HCT116 (cell line): Measurements from ENCODE around the gene STAT2. TPM values are rescaled to one million over a fixed set of nuclear protein-coding genes. Genes with fewer than 3 reads are reported as not detected.

Source experiments
- ATAC-seq: fragments of 200-7000 bp; cut with Tn5 transposase; 2 replicates; pipeline ENCODE4 v1.9.1; 2020; ENCODE audit warnings: mild to moderate bottlenecking, moderate library complexity
- BruUV-seq: library from RNA; stranded (reverse); fragments of 400-500 nt; replicated peaks from 2 replicates; lab custom pipeline; 2021; lab: Mats Ljungman, UMichigan
- CTCF ChIA-PET: fragments of 300-600 bp; sonication (Branson Sonifier 250); formaldehyde crosslinking; loops from one replicate; lab custom pipeline; 2021; ENCODE audit warnings: antibody characterized with exemption; lab: Charles Lee
- POLR2A ChIA-PET: fragments of 300-600, 350-600 bp; sonication (Branson Sonifier 250); formaldehyde crosslinking; loops from one replicate; lab custom pipeline; 2021; ENCODE audit warnings: antibody characterized with exemption; lab: Charles Lee
- RAD21 ChIA-PET, 2 experiments: fragments of 300-600 bp; sonication (Branson Sonifier 250); formaldehyde crosslinking; loops; one replicate each; lab custom pipeline; 2023; ENCODE audit warnings: low total read pairs in 2 of 2; ENCODE audit not compliant: uncharacterized antibody in 2 of 2, unreplicated experiment in 2 of 2, low non-redundant PET in 1 of 2; lab: Charles Lee
- DNase-seq: peaks from one replicate; pipeline ENCODE4 v3.0.0-alpha.2; 2010; ENCODE audit warnings: low read depth, low spot score
- H2AFZ ChIP-seq: fragments of 200-600 bp; shearing (Covaris generic), sonication (generic); 2 replicates; pipeline ENCODE4 v1.6.1; 2017; ENCODE audit warnings: low read depth, mixed run types, mixed read lengths, antibody characterized with exemption, low read length; ENCODE audit not compliant: poor library complexity, severe bottlenecking
- H3K27ac ChIP-seq: 2 replicates; pipeline ENCODE4 v1.5.1; 2012; ENCODE audit warnings: low read depth, low read length
- H3K27me3 ChIP-seq: fragments of 200-600 bp; sonication (generic); 2 replicates; pipeline ENCODE4 v1.6.1; 2016; ENCODE audit warnings: mixed run types, low read length, mixed read lengths; ENCODE audit not compliant: insufficient read depth
- H3K36me3 ChIP-seq, 2 experiments: fragments of 200-500 bp in 1 of 2; fragments of 200-600 bp in 1 of 2; sonication (Bioruptor generic) in 1 of 2; sonication (generic) in 1 of 2; 2 replicates each; pipeline versions ENCODE4 v1.5.1 to v1.6.1; 2014 to 2016; ENCODE audit warnings: low read length in 2 of 2, inconsistent platforms in 1 of 2, mixed read lengths in 1 of 2, mixed run types in 1 of 2; ENCODE audit not compliant: insufficient read depth in 2 of 2, control insufficient read depth in 1 of 2
- H3K4me1 ChIP-seq, 2 experiments: fragments of 200-600 bp in 1 of 2; sonication (generic) in 1 of 2; 2 replicates each; pipeline versions ENCODE4 v1.5.1 to v1.6.1; 2012 to 2017; ENCODE audit warnings: low read length in 2 of 2, inconsistent platforms in 1 of 2, mild to moderate bottlenecking in 1 of 2, mixed read lengths in 1 of 2, mixed run types in 1 of 2, moderate library complexity in 1 of 2; ENCODE audit not compliant: insufficient read depth in 2 of 2, control insufficient read depth in 1 of 2
- H3K4me2 ChIP-seq: fragments of 200-600 bp; sonication (generic); 2 replicates; pipeline ENCODE4 v1.6.1; 2017; ENCODE audit warnings: mixed run types, low read length, mixed read lengths
- H3K4me3 ChIP-seq, 2 experiments: fragments of 200-600 bp in 1 of 2; sonication (generic) in 1 of 2; replicated peaks in 1 of 2; 2 replicates each; pipeline ENCODE4 v1.5.1; 2011 to 2016; ENCODE audit warnings: low read length in 2 of 2, control low read depth in 1 of 2, low read depth in 1 of 2, mild to moderate bottlenecking in 1 of 2, mixed read lengths in 1 of 2, mixed run types in 1 of 2
- H3K79me2 ChIP-seq: fragments of 200-600 bp; sonication (generic); 2 replicates; pipeline ENCODE4 v1.6.1; 2017; ENCODE audit warnings: mild to moderate bottlenecking, mixed run types, low read length, moderate library complexity, mixed read lengths; ENCODE audit not compliant: insufficient read depth
- H3K9ac ChIP-seq: fragments of 200-600 bp; sonication (generic); 2 replicates; pipeline ENCODE4 v1.6.1; 2016; ENCODE audit warnings: low read length, mixed read lengths
- H3K9me2 ChIP-seq: fragments of 200-600 bp; sonication (generic), shearing (Covaris generic); 2 replicates; pipeline ENCODE4 v1.6.1; 2017; ENCODE audit warnings: mixed run types, mild to moderate bottlenecking, moderate library complexity; ENCODE audit not compliant: insufficient read depth
- H3K9me3 ChIP-seq, 2 experiments: fragments of 200-500 bp in 1 of 2; fragments of 200-600 bp in 1 of 2; sonication (Bioruptor generic) in 1 of 2; sonication (generic) in 1 of 2; 2 replicates each; pipeline ENCODE4 v1.6.1; 2014 to 2017; ENCODE audit warnings: low read length in 2 of 2, mixed read lengths in 2 of 2, inconsistent platforms in 1 of 2, low read depth in 1 of 2, mild to moderate bottlenecking in 1 of 2, mixed run types in 1 of 2, moderate library complexity in 1 of 2; ENCODE audit not compliant: control insufficient read depth in 1 of 2, insufficient read depth in 1 of 2
- H4K20me1 ChIP-seq: fragments of 200-600 bp; sonication (generic), shearing (Covaris generic); 2 replicates; pipeline ENCODE4 v1.6.1; 2017; ENCODE audit warnings: mixed run types, mild to moderate bottlenecking, moderate library complexity; ENCODE audit not compliant: insufficient read depth
- CEBPB ChIP-seq: IDR thresholded peaks from 2 replicates; pipeline ENCODE4 v1.6.1; 2012; ENCODE audit warnings: low read depth
- CTCF ChIP-seq, 3 experiments: fragments of 200-600 bp in 1 of 3; sonication (generic) in 1 of 3; IDR thresholded peaks in 2 of 3; conservative IDR thresholded peaks in 1 of 3; 2 replicates each; pipeline ENCODE4 v1.5.1; 2012 to 2017; ENCODE audit warnings: low read depth in 2 of 3, low read length in 2 of 3, antibody characterized with exemption in 1 of 3, borderline replicate concordance in 1 of 3, control low read depth in 1 of 3, mild to moderate bottlenecking in 1 of 3, mixed read lengths in 1 of 3, mixed run types in 1 of 3, moderate library complexity in 1 of 3; ENCODE audit not compliant: insufficient read depth in 1 of 3
- EGR1 ChIP-seq: IDR thresholded peaks from 2 replicates; pipeline ENCODE4 v1.6.1; 2012; ENCODE audit warnings: low read depth
- EZH2phosphoT487 ChIP-seq: fragments of 200-600 bp; IDR thresholded peaks from 2 replicates; pipeline ENCODE4 v1.6.1; 2018; ENCODE audit warnings: antibody characterized with exemption, borderline replicate concordance
- FOSL1 ChIP-seq: IDR thresholded peaks from 2 replicates; pipeline ENCODE4 v1.6.1; 2012; ENCODE audit warnings: low read depth
- JUND ChIP-seq: IDR thresholded peaks from 2 replicates; pipeline ENCODE4 v1.6.1; 2012
- MAX ChIP-seq: IDR thresholded peaks from 2 replicates; pipeline ENCODE4 v1.6.1; 2012
- SRF ChIP-seq: IDR thresholded peaks from 2 replicates; pipeline ENCODE4 v1.6.1; 2012; ENCODE audit warnings: low read depth
- intact Hi-C: fragments of 100-400 bp; cut with micrococcal nuclease; formaldehyde crosslinking; loops from 2 replicates; pipeline ENCODE4 v1.10.0; 2022
- total RNA-seq: library from RNA; stranded (reverse); gene quantifications from one replicate; pipeline ENCODE4 v1.2.1, GENCODE V29; 2021; ENCODE audit not compliant: unreplicated experiment
- TF ChIP-seq, protein P1 (sequence below): IDR thresholded peaks from 2 replicates; pipeline ENCODE4 v1.6.1; 2012; ENCODE audit warnings: low read depth

STAT2 gene
- total RNA-seq, 1 experiment from 2014 or later = 53.1 TPM

- TF ChIP-seq EZH2phosphoT487 = no peak
- TF ChIP-seq, protein P1, sequence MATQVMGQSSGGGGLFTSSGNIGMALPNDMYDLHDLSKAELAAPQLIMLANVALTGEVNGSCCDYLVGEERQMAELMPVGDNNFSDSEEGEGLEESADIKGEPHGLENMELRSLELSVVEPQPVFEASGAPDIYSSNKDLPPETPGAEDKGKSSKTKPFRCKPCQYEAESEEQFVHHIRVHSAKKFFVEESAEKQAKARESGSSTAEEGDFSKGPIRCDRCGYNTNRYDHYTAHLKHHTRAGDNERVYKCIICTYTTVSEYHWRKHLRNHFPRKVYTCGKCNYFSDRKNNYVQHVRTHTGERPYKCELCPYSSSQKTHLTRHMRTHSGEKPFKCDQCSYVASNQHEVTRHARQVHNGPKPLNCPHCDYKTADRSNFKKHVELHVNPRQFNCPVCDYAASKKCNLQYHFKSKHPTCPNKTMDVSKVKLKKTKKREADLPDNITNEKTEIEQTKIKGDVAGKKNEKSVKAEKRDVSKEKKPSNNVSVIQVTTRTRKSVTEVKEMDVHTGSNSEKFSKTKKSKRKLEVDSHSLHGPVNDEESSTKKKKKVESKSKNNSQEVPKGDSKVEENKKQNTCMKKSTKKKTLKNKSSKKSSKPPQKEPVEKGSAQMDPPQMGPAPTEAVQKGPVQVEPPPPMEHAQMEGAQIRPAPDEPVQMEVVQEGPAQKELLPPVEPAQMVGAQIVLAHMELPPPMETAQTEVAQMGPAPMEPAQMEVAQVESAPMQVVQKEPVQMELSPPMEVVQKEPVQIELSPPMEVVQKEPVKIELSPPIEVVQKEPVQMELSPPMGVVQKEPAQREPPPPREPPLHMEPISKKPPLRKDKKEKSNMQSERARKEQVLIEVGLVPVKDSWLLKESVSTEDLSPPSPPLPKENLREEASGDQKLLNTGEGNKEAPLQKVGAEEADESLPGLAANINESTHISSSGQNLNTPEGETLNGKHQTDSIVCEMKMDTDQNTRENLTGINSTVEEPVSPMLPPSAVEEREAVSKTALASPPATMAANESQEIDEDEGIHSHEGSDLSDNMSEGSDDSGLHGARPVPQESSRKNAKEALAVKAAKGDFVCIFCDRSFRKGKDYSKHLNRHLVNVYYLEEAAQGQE = no peak
- TF ChIP-seq SRF = no peak
- no peak for TF ChIP-seq JUND
- no peak for TF ChIP-seq CTCF (IDR thresholded peaks at IDR 0.05 in 2 of 3, conservative IDR thresholded peaks at IDR 0.05 in 1 of 3; ENCODE audit: borderline replicate concordance in 1 of 3, insufficient read depth in 1 of 3, low read depth in 2 of 3, low read length in 2 of 3)
- TF ChIP-seq CEBPB = no peak
- TF ChIP-seq MAX = no peak
- TF ChIP-seq EGR1 = no peak
- TF ChIP-seq FOSL1 = no peak
- ATAC-seq = no peak
- no peak overlapping the region for H3K4me3 ChIP-seq
- H4K20me1 ChIP-seq = no peaks in the 10 kb centered on the region
- no peak overlapping the region for H3K9ac ChIP-seq
- no peaks in the 10 kb centered on the region for H3K9me3 ChIP-seq
- H2AFZ ChIP-seq = no peak overlapping the region
- no peak overlapping the region for H3K4me2 ChIP-seq
- no TSS peak for BruUV-seq
- H3K9me2 ChIP-seq = no peaks in the 10 kb centered on the region
- CTCF ChIA-PET = no interaction called here
- no peaks in the 10 kb centered on the region for H3K27me3 ChIP-seq
- H3K79me2 ChIP-seq = no peaks in the 10 kb centered on the region
- no peaks in the 10 kb centered on the region for H3K36me3 ChIP-seq
- intact Hi-C loops = no loop called here
- peaks cover 0 to 7% of the 10 kb centered on the region in 2 experiments; a peak in 1 of 4 replicates for H3K4me1 ChIP-seq
- DNase-seq = no peak
- H3K27ac ChIP-seq = no peak overlapping the region
- RAD21 ChIA-PET = interaction anchor here in 1 of 2 experiments (0.7 kb wide), 1 partner anchor 9 kb away, joined by 3 read pairs; no protein-coding TSS in a partner anchor
- POLR2A ChIA-PET = no interaction called here
Measured at GRCh38 chr12:56375598-56376434, 15.9 kb upstream of the STAT2 start.
